HEK293 (cell line): ENCODE measurements around the gene TLL2.

Experiments
- CTCF ChIA-PET: fragments of 350-600 bp; formaldehyde crosslinking; extraction: SDS; loops from one replicate; lab custom pipeline; 2021; ENCODE audit warnings: antibody characterized with exemption; lab: Yijun Ruan, JAX
- POLR2A ChIA-PET: fragments of 300-600 bp; formaldehyde crosslinking; extraction: SDS; loops from one replicate; lab custom pipeline; 2020; ENCODE audit warnings: antibody characterized with exemption, inconsistent platforms; lab: Yijun Ruan, JAX
- H3K27ac ChIP-seq: fragments of 200-500 bp; sonication (Bioruptor generic); 2 replicates; pipeline ENCODE4 v1.5.1; 2014; ENCODE audit warnings: low read depth, low read length, control low read depth, inconsistent platforms; ENCODE audit errors: extremely low read depth
- H3K36me3 ChIP-seq, 2 experiments: fragments of 200-500 bp in 1 of 2; sonication (Bioruptor generic) in 1 of 2; 1 replicate in 1 of 2; 2 replicates in 1 of 2; pipeline ENCODE4 v1.5.1; 2014 to 2017; ENCODE audit warnings: inconsistent platforms in 2 of 2, low read length in 2 of 2; ENCODE audit not compliant: control insufficient read depth in 2 of 2, insufficient read depth in 1 of 2
- H3K4me1 ChIP-seq: fragments of 200-500 bp; sonication (Bioruptor generic); 2 replicates; pipeline ENCODE4 v1.5.1; 2014; ENCODE audit warnings: mild to moderate bottlenecking, low read length, inconsistent platforms; ENCODE audit not compliant: control insufficient read depth, insufficient read depth
- H3K4me3 ChIP-seq: 2 replicates; pipeline ENCODE4 v1.5.1; 2011; ENCODE audit warnings: low read depth, mild to moderate bottlenecking, control low read depth, low read length, moderate library complexity
- H3K9me3 ChIP-seq: fragments of 200-500 bp; sonication (Bioruptor generic); 2 replicates; pipeline ENCODE4 v1.5.1; 2014; ENCODE audit warnings: low read depth, low read length, inconsistent platforms; ENCODE audit not compliant: control insufficient read depth, insufficient read depth
- KLF10 ChIP-seq: fragments of 450-650 bp; IDR thresholded peaks from 2 replicates; pipeline ENCODE4 v1.5.1; 2018; ENCODE audit warnings: missing biosample characterization, mild to moderate bottlenecking, missing genetic modification characterization
- TCF7L2 ChIP-seq: IDR thresholded peaks from 2 replicates; pipeline ENCODE4 v1.6.1; 2011; ENCODE audit warnings: low read depth, mild to moderate bottlenecking, inconsistent platforms, low read length, moderate library complexity, borderline replicate concordance
- ZNF169 ChIP-seq: fragments of 450-650 bp; formaldehyde crosslinking; IDR thresholded peaks from 2 replicates; pipeline ENCODE4 v1.5.1; 2016; ENCODE audit warnings: missing biosample characterization, missing genetic modification characterization
- ZNF221 ChIP-seq: fragments of 450-650 bp; formaldehyde crosslinking; IDR thresholded peaks from 2 replicates; pipeline ENCODE4 v1.5.1; 2017; ENCODE audit warnings: missing biosample characterization, missing genetic modification characterization, borderline replicate concordance
- ZNF223 ChIP-seq: fragments of 450-650 bp; formaldehyde crosslinking; IDR thresholded peaks from 2 replicates; pipeline ENCODE4 v1.5.1; 2016; ENCODE audit warnings: missing biosample characterization, missing genetic modification characterization
- ZNF677 ChIP-seq: fragments of 450-650 bp; IDR thresholded peaks from 2 replicates; pipeline ENCODE4 v1.5.0; 2018; ENCODE audit warnings: missing biosample characterization, mild to moderate bottlenecking, missing genetic modification characterization, moderate library complexity
- TF ChIP-seq, protein P1 (sequence below): fragments of 450-650 bp; IDR thresholded peaks from 2 replicates; pipeline ENCODE4 v1.5.1; 2018; ENCODE audit warnings: missing biosample characterization, missing genetic modification characterization
- TF ChIP-seq, protein P2 (sequence below): fragments of 450-650 bp; formaldehyde crosslinking; IDR thresholded peaks from 2 replicates; pipeline ENCODE4 v1.5.1; 2017; ENCODE audit warnings: missing biosample characterization, missing genetic modification characterization
- TF ChIP-seq, protein P3 (sequence below): sonication (generic); formaldehyde crosslinking; IDR thresholded peaks from 2 replicates; pipeline ENCODE4 v1.8.1; 2022; ENCODE audit warnings: mild to moderate bottlenecking, moderate library complexity, missing genetic modification reagents
- TF ChIP-seq, protein P4 (sequence below): fragments of 450-650 bp; formaldehyde crosslinking; IDR thresholded peaks from 2 replicates; pipeline ENCODE4 v1.5.1; 2016; ENCODE audit warnings: missing biosample characterization, missing genetic modification characterization
- TF ChIP-seq, protein P5 (sequence below): fragments of 450-650 bp; formaldehyde crosslinking; IDR thresholded peaks from 2 replicates; pipeline ENCODE4 v1.5.1; 2017; ENCODE audit warnings: missing biosample characterization, missing genetic modification characterization

The TLL2 gene

DNA sequence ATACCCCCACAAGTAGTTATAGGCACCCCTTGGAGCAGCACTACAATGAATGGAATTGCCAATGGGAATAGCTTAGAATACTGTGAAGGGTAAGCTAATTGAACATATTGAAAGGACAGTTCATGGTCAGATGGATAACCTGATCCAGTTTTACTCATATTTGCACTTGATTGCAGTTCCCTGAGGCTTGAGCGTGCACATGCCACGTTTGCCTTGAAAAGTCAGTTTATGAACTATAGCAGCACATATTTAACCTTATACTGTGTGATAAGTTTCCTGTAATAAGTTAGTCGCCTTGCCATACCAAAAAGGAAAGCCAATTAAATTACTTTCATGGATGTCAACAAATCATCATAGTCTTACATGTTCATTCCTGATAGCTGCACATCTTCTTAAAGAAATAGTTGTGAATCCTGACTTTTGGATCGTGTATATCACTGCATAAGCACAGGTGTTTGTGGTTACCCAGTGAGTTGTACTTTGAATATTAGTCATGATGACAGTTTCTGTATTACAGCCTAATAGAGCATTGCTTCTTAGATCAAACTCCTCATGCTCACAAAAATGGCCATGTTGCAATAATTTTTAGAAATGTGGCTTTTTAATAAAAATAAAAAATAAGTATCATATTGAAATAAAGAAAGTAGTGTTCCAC lies 187.9 kb downstream of the TLL2 start (continued):
- TF ChIP-seq, protein P1, sequence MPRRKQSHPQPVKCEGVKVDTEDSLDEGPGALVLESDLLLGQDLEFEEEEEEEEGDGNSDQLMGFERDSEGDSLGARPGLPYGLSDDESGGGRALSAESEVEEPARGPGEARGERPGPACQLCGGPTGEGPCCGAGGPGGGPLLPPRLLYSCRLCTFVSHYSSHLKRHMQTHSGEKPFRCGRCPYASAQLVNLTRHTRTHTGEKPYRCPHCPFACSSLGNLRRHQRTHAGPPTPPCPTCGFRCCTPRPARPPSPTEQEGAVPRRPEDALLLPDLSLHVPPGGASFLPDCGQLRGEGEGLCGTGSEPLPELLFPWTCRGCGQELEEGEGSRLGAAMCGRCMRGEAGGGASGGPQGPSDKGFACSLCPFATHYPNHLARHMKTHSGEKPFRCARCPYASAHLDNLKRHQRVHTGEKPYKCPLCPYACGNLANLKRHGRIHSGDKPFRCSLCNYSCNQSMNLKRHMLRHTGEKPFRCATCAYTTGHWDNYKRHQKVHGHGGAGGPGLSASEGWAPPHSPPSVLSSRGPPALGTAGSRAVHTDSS (tag by site-specific recombination) = no peak
- TF ChIP-seq, protein P2, sequence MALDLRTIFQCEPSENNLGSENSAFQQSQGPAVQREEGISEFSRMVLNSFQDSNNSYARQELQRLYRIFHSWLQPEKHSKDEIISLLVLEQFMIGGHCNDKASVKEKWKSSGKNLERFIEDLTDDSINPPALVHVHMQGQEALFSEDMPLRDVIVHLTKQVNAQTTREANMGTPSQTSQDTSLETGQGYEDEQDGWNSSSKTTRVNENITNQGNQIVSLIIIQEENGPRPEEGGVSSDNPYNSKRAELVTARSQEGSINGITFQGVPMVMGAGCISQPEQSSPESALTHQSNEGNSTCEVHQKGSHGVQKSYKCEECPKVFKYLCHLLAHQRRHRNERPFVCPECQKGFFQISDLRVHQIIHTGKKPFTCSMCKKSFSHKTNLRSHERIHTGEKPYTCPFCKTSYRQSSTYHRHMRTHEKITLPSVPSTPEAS (tag by site-specific recombination) = no peak
- TF ChIP-seq, protein P3, sequence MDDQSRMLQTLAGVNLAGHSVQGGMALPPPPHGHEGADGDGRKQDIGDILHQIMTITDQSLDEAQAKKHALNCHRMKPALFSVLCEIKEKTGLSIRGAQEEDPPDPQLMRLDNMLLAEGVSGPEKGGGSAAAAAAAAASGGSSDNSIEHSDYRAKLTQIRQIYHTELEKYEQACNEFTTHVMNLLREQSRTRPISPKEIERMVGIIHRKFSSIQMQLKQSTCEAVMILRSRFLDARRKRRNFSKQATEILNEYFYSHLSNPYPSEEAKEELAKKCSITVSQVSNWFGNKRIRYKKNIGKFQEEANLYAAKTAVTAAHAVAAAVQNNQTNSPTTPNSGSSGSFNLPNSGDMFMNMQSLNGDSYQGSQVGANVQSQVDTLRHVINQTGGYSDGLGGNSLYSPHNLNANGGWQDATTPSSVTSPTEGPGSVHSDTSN (CRISPR knock-in tag) = no peak
- TF ChIP-seq, all 188 proteins: peak for 0

DNA sequence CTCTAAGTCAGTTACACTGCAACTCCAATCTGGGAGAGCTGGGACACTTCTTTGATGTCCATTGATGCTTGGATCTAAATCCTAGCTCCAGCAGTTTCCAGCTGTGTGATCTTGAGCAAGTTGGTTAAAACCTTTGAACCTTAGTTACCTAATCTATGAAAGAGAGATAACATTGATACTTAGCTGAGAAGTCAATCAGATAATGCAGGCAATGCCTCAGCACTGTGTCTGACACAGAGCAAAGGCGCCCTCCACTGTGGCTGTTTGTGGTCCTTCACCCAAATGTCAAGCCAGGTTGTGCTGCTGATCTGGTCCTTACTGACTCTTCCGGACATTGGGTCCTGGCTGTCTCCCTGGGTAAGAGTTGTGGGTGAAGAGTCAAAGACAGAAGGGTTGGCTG lies 189.3 kb downstream of the TLL2 start:
- H3K4me3 ChIP-seq = no peak overlapping the region
- no peak overlapping the region for H3K27ac ChIP-seq
- no peaks in the 10 kb centered on the region for H3K4me1 ChIP-seq
- no peaks in the 10 kb centered on the region for H3K9me3 ChIP-seq
- TF ChIP-seq ZNF169 (tag by site-specific recombination) (no peak), KLF10 (tag by site-specific recombination) (no peak), TCF7L2 (no peak), ZNF677 (tag by site-specific recombination) (no peak)
- TF ChIP-seq, protein P4, sequence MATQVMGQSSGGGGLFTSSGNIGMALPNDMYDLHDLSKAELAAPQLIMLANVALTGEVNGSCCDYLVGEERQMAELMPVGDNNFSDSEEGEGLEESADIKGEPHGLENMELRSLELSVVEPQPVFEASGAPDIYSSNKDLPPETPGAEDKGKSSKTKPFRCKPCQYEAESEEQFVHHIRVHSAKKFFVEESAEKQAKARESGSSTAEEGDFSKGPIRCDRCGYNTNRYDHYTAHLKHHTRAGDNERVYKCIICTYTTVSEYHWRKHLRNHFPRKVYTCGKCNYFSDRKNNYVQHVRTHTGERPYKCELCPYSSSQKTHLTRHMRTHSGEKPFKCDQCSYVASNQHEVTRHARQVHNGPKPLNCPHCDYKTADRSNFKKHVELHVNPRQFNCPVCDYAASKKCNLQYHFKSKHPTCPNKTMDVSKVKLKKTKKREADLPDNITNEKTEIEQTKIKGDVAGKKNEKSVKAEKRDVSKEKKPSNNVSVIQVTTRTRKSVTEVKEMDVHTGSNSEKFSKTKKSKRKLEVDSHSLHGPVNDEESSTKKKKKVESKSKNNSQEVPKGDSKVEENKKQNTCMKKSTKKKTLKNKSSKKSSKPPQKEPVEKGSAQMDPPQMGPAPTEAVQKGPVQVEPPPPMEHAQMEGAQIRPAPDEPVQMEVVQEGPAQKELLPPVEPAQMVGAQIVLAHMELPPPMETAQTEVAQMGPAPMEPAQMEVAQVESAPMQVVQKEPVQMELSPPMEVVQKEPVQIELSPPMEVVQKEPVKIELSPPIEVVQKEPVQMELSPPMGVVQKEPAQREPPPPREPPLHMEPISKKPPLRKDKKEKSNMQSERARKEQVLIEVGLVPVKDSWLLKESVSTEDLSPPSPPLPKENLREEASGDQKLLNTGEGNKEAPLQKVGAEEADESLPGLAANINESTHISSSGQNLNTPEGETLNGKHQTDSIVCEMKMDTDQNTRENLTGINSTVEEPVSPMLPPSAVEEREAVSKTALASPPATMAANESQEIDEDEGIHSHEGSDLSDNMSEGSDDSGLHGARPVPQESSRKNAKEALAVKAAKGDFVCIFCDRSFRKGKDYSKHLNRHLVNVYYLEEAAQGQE = no peak
- TF ChIP-seq, protein P5, sequence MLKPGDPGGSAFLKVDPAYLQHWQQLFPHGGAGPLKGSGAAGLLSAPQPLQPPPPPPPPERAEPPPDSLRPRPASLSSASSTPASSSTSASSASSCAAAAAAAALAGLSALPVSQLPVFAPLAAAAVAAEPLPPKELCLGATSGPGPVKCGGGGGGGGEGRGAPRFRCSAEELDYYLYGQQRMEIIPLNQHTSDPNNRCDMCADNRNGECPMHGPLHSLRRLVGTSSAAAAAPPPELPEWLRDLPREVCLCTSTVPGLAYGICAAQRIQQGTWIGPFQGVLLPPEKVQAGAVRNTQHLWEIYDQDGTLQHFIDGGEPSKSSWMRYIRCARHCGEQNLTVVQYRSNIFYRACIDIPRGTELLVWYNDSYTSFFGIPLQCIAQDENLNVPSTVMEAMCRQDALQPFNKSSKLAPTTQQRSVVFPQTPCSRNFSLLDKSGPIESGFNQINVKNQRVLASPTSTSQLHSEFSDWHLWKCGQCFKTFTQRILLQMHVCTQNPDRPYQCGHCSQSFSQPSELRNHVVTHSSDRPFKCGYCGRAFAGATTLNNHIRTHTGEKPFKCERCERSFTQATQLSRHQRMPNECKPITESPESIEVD (tag by site-specific recombination) = no peak
- POLR2A ChIA-PET = no interaction called here
- H3K36me3 ChIP-seq = no peaks in the 10 kb centered on the region
- CTCF ChIA-PET = interaction anchor here (0.7 to 3.2 kb wide), 5 partner anchors 10 to 308 kb away, joined by 3 to 27 read pairs (median 3); no protein-coding TSS in a partner anchor

DNA sequence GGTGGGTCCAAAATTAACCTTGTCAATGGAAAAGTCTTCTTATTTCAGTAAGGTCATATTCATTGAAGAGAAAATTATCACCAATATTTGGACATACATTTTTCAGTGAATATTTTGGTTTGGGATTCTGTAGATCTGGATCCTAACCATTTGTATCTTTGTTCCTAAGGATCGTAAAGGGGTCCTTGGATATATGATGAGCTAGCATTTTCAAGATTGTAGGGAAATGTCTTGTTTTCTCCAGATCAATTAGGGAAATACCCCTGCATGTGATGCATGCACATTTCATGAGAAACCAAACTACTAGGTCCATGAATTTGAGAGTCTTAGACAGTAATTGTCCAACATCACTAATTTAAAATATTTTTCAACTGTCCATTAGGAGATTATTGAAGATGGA lies 191.5 kb downstream of the TLL2 start:
- no peaks in the 10 kb centered on the region for H3K9me3 ChIP-seq
- H3K4me3 ChIP-seq = no peak overlapping the region
- no peaks in the 10 kb centered on the region for H3K36me3 ChIP-seq
- no peaks in the 10 kb centered on the region for H3K4me1 ChIP-seq
- POLR2A ChIA-PET = no interaction called here
- CTCF ChIA-PET = interaction anchor here (0.8 to 3.2 kb wide), 5 partner anchors 12 to 305 kb away, joined by 4 to 27 read pairs (median 5); no protein-coding TSS in a partner anchor
- TF ChIP-seq ZNF223 (tag by site-specific recombination) (no peak), ZNF221 (tag by site-specific recombination) (no peak)
- TF ChIP-seq, all 188 proteins: peak for 0
- H3K27ac ChIP-seq = no peak overlapping the region
